GM12865 (cell line): ENCODE measurements around the gene CREB3L2.

ENCODE experiments used
- DNase-seq: peaks from one replicate; pipeline ENCODE4 v3.0.0; 2010; ENCODE audit warnings: low read depth
- H3K4me3 ChIP-seq: 2 replicates; pipeline ENCODE4 v1.5.1; 2011; ENCODE audit warnings: mild to moderate bottlenecking, low read depth, low read length, control low read depth
- TF ChIP-seq, protein P1 (sequence below): IDR thresholded peaks from 2 replicates; pipeline ENCODE4 v1.5.1; 2011; ENCODE audit warnings: low read length, control low read depth, low read depth, inconsistent platforms; ENCODE audit not compliant: insufficient read depth; ENCODE audit errors: missing control alignments

CREB3L2 gene

DNA sequence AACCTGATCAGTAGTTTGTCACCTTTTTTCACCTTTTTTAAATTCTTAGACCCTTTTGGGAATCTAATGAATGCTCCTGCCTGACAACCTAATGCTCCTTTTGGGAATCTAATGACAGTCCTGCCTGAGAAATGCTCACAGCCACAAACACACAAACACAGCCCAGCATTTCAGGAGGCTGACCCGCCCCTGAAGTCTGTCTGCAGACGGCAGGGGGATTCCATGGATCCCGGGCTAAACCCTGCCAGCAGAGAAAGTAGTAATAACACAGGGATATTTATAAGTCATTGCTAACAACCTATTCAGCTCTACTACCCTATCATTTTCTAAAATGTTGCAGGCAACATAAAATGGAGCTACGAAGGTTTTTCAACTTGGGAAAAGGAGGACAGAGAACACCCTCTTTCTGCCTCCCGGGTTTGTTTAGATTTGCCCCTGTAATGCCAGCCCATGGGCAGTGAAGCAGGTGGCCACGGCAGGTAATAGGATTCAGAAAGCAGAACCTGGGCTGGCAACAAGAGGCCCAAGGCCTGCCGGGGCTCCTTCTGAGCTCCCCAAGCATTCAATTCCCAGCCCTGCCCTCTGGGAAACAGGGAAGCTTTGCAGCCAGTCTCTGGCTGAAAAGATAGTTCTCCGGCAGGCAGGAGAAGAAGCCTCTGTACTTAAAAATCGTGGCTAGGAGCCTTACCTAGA lies 65.2 kb downstream of the CREB3L2 start:
- H3K4me3 ChIP-seq = no peak overlapping the region
- TF ChIP-seq, protein P1, sequence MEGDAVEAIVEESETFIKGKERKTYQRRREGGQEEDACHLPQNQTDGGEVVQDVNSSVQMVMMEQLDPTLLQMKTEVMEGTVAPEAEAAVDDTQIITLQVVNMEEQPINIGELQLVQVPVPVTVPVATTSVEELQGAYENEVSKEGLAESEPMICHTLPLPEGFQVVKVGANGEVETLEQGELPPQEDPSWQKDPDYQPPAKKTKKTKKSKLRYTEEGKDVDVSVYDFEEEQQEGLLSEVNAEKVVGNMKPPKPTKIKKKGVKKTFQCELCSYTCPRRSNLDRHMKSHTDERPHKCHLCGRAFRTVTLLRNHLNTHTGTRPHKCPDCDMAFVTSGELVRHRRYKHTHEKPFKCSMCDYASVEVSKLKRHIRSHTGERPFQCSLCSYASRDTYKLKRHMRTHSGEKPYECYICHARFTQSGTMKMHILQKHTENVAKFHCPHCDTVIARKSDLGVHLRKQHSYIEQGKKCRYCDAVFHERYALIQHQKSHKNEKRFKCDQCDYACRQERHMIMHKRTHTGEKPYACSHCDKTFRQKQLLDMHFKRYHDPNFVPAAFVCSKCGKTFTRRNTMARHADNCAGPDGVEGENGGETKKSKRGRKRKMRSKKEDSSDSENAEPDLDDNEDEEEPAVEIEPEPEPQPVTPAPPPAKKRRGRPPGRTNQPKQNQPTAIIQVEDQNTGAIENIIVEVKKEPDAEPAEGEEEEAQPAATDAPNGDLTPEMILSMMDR = no peak
- no peak for DNase-seq

DNA sequence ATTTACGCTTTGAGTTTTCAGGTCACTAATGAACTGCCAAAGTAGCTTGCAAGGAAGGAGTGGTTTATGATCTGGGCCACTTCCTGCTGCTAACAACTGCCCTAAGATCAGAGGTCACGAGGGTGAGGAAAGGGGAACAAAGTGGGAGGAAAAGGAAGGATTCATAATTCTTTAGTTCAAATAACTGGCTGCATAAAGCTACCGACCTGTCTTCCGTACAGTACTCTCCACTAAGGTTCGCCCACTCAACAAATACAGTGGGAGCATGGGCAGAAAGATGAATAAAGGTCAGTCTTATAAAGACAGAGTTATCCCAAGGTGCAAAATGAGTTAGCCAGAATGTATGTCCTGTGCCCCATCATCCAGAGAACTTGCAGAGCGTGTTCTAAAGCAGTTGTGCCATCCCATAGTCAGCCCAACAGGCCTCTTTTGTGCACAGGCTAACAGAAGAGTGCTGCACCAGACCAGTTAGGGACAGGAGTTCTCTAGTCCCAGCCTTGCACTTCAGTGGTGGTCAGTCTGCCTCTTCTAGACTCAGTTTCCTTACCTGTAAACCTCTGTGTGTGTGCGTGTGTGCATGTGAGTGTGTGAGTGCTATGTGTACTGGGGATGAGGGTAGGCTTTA lies 65.9 kb downstream of the CREB3L2 start:
- TF ChIP-seq, protein P1 = no peak
- peak overlapping the region; percentile 46 for H3K4me3 ChIP-seq
- peak; percentile 34 for DNase-seq

DNA sequence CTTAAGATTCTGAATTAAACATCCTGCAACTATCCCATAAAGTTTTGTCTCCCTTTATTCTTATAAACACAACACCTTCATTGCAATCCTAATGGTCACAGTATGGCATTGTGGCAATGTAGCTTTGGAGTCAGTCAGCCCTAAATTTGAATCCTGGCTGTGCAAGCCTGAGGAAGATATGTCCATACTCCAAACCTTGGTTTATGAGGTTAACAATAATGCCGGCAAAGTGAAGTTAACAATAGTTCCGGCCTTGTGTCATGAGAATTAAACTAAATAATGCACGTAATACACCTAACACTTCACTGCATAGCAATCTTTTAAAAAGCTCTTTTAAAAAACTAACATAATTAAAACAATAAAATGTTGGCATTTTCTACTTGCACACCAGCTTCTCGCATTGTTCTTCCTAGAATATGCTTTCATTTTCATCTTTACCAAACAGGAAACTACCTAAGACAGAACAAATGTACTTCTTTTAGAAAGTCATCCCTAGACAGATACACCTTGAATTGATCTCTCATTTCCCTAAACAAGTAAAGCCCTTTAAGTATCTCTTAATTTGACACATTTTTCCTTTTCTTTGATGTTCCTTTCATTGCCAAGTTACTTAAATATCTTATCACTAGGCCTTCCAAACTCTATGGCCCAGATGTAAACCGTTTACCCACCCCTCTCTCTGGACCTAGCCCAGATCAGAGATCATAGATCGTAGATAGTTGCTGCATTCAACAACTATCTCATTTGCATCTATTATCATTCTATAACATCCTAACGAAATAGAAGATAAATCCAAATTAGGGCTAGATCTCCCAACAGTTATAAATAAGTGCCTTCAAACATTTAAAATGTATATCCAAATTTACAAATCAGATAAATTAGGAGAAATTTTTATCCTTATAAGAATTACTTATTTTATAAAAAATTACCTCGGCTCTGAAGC lies 66.7 kb downstream of the CREB3L2 start:
- DNase-seq = peak; percentile 56
- TF ChIP-seq, protein P1 = no peak
- peak overlapping the region; percentile 46 for H3K4me3 ChIP-seq

DNA sequence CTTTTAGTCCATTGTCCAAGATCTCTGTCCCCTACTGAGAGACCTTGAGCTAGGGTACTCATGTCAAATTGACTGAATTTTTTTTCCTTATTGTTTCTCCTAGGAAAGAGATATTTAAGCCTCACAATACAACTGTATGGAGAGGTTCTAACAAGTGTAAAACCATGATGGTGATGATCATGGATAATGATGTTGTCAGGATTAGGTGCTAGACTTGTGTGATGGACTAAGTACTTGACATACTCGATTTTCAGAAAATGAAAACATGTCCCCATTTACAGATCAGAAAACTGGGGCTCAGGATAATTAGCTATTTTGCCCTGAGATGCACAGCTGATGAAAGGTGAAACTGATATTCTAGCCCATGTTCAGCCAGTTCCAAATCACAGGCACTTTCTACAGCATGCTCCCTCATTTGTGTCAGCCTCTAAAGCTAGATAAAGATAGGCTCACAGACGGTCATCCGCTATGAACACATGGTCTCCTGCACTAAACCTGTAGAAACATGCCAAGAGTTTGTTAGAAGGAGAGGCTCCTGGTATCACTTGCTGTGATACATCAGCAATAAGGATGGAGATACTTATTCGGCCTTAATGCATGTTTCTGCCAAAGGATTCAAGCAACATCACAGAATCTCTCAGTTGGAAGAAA lies 67.6 kb downstream of the CREB3L2 start:
- DNase-seq = no peak
- TF ChIP-seq, protein P1 = no peak
- H3K4me3 ChIP-seq = no peak overlapping the region

DNA sequence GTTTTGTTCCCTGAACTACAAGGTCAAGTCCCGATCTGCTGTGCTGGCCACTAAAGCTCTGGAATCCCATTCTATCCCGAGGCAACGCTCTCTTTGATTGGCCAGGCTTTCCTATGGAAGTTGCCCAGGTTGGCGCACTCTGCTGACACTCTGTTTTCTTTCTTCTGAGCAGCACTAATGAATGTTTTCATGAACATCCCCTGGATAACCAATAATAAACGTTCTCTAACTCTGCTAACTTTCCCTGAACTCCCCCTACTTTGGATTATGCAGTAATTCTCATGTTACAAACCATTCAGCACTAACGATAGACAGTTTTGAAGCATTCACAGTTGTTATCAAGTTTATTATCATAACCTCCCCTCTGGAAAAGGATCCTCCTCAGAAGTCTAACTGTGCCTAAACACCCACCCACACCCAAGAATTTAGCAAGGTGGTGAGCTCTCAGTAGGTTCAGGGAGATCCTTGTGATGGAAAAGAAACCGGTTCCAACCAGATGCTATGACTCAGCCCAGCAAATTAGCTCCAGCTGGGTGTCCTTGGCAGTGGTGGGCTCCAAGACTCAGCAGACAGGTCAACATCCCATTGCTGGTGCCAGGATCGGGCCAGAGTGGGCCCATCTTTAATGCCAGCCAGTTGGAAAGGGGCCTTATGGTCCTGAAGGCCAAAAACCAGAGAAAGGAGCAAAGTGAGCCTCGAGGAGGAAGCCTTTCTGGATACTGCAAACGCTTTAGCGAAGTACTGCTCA lies 68.4 kb downstream of the CREB3L2 start:
- no peak overlapping the region for H3K4me3 ChIP-seq
- TF ChIP-seq, protein P1 = no peak
- DNase-seq = no peak

DNA sequence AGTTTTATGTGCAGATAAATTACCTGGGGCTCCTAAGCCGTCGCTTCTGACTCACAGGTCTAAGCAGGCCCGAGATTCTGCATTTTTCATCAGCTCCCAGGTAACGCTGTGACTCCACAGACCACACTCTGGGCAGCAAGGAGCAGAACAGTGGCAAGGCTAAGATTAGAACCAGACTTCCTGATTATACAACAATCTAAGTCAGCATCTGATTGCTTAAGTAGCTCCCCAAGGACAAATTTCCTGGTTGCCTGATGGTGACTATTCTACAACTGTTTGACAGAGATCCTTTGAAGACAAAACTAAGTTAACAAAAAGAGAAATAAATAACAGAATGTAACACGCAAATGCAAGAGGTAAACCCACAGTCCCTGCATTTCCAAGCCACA lies 69.0 kb downstream of the CREB3L2 start:
- TF ChIP-seq, protein P1 = no peak
- H3K4me3 ChIP-seq = no peak overlapping the region
- DNase-seq = no peak
